Suprapubic skin (tissue), 4 donors: Measurements from ENCODE around the gene LDLRAD4. TPM values are rescaled to one million over a fixed set of nuclear protein-coding genes. Genes with fewer than 3 reads are reported as not detected.

ENCODE experiments used
- DNase-seq, 2 donors: peaks; one replicate each; pipeline ENCODE4 v3.0.0-alpha.2; 2019; ENCODE audit warnings: low spot score in 2 of 2
- H3K27ac ChIP-seq: fragments of 200-600 bp; sonication (generic); one replicate; pipeline ENCODE4 v1.5.1; 2019
- H3K27me3 ChIP-seq: fragments of 200-600 bp; sonication (generic); one replicate; pipeline ENCODE4 v1.5.1; 2019
- H3K36me3 ChIP-seq: fragments of 200-600 bp; sonication (generic); one replicate; pipeline ENCODE4 v1.5.1; 2019
- H3K4me1 ChIP-seq: fragments of 200-600 bp; sonication (generic); one replicate; pipeline ENCODE4 v1.5.1; 2019
- H3K4me3 ChIP-seq: fragments of 200-600 bp; sonication (generic); one replicate; pipeline ENCODE4 v1.5.1; 2019; ENCODE audit warnings: mild to moderate bottlenecking
- H3K9me3 ChIP-seq: fragments of 200-600 bp; sonication (generic); one replicate; pipeline ENCODE4 v1.5.1; 2019
- CTCF ChIP-seq, 2 donors: fragments of 200-600 bp in 1 of 2; fragments of 450-650 bp in 1 of 2; sonication (generic) in 1 of 2; IDR thresholded peaks; one replicate each; pipeline ENCODE4 v1.5.1; 2016 to 2019; ENCODE audit warnings: antibody characterized with exemption in 2 of 2, mild to moderate bottlenecking in 1 of 2, moderate library complexity in 1 of 2
- EP300 ChIP-seq: sonication (generic); formaldehyde crosslinking; IDR thresholded peaks from one replicate; pipeline ENCODE4 v1.6.1; 2017; ENCODE audit warnings: antibody characterized with exemption
- POLR2A ChIP-seq, 2 donors: fragments of 450-650 bp; IDR thresholded peaks; one replicate each; pipeline ENCODE4 v1.6.1; 2017; ENCODE audit warnings: antibody characterized with exemption in 2 of 2, mild to moderate bottlenecking in 2 of 2, moderate library complexity in 2 of 2
- POLR2AphosphoS5 ChIP-seq, 3 donors: sonication (generic); formaldehyde crosslinking; IDR thresholded peaks; one replicate each; pipeline ENCODE4 v1.6.1; 2017; ENCODE audit warnings: antibody characterized with exemption in 3 of 3
- WGBS: methylation state at CpG from one replicate; pipeline ENCODE4 v1.1.5; 2018; 5-methylcytosine and 5-hydroxymethylcytosine counted together
- total RNA-seq, 4 donors: library from RNA; depleted of rRNA; stranded (reverse); fragments of >200 nt; gene quantifications; one replicate each; pipeline ENCODE4 v1.1.0, GENCODE V29; 2016

The LDLRAD4 gene
- total RNA-seq, 4 donors from 2014 or later: 10.1 to 31.6 (median 15.1) TPM

DNA sequence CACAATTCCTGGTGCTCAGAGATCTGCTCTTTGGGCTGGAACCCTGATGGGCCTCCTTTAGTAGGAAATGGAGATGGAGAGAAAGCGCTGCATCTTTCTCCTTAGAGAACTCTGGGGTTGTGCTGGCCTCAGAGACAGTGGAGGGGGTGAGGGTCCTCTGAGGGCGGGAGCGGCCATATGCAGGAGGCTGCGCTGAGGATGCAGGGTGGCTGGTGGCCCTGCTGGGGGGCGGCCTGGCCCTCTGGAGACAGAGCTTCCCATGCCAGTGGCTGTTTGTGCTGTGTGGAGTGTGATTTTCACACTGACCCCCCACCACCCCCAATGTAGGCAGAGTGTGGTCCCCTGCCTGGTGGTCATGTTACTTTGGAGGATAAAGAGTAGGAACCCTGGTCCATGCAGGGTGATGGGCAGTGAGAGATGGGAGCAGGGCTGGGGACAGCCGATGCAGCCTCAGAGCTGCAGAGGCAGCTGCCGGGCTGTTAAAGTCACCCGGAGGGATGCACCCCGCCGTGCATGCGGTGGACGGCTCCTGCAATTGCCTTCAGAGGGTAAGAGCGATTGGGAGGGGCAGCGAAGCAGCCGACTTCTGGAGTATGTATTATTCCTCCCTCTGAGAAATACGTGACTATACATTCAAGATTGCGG, 313.2 kb downstream of the LDLRAD4 start:
- Histone ChIP-seq H3K36me3 (no peaks in the 10 kb centered on the region), H3K27me3 (no peaks in the 10 kb centered on the region), H3K9me3 (no peaks in the 10 kb centered on the region), H3K27ac (no peak overlapping the region), H3K4me3 (no peak overlapping the region), H3K4me1 (peaks cover 7% of the 10 kb centered on the region)
- no peak for TF ChIP-seq POLR2AphosphoS5 (IDR thresholded peaks at IDR 0.05)
- TF ChIP-seq CTCF (IDR thresholded peaks at IDR 0.05): no peak
- TF ChIP-seq EP300: no peak
- no peak for DNase-seq
- 92% methylated on average over 17 of the region's 17 CpGs for WGBS

GRCh38 chr18:13532406-13533075, 314.0 kb downstream of the LDLRAD4 start:
- Histone ChIP-seq H3K9me3 (no peaks in the 10 kb centered on the region), H3K27ac (no peak overlapping the region), H3K4me3 (no peak overlapping the region), H3K36me3 (no peaks in the 10 kb centered on the region), H3K27me3 (no peaks in the 10 kb centered on the region), H3K4me1 (peaks cover 7% of the 10 kb centered on the region)
- TF ChIP-seq EP300 (no peak), POLR2AphosphoS5 (IDR thresholded peaks at IDR 0.05) (no peak), POLR2A (IDR thresholded peaks at IDR 0.05) (no peak), CTCF (IDR thresholded peaks at IDR 0.05) (no peak)
- WGBS: 89% methylated on average over 14 of the region's 14 CpGs
- DNase-seq: no peak

DNA sequence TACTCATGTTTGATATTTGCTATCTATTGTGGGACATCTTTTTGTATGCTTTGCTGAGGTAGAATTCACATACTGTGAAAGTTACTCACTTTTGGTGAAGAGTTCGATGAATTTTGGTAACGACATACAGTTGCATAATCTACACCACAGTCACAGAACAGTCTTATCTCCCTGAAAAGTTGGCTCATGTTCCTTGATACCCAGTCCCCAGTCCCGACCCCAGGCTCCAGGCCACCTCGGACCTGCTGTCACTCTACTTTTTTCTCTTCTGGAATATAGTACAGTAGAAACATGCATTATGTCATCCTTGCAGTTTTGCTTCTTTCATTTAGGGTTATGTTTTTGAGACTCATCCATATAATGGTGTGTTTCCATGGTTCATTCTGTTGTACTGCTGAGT, 316.1 kb downstream of the LDLRAD4 start:
- TF ChIP-seq CTCF (IDR thresholded peaks at IDR 0.05) (no peak), POLR2AphosphoS5 (IDR thresholded peaks at IDR 0.05) (no peak), POLR2A (IDR thresholded peaks at IDR 0.05) (no peak), EP300 (no peak)
- 92% methylated on average over 4 of the region's 4 CpGs for WGBS
- Histone ChIP-seq H3K4me1 (peaks cover 16% of the 10 kb centered on the region), H3K4me3 (no peak overlapping the region), H3K27ac (no peak overlapping the region), H3K27me3 (no peaks in the 10 kb centered on the region), H3K36me3 (no peaks in the 10 kb centered on the region), H3K9me3 (no peaks in the 10 kb centered on the region)
- DNase-seq: no peak

- Histone ChIP-seq H3K36me3 (no peaks in the 10 kb centered on the region), H3K9me3 (no peaks in the 10 kb centered on the region), H3K4me1 (peaks cover 10% of the 10 kb centered on the region), H3K27ac (no peak overlapping the region), H3K27me3 (no peaks in the 10 kb centered on the region), H3K4me3 (no peak overlapping the region)
- no peak for TF ChIP-seq EP300
- TF ChIP-seq POLR2A (IDR thresholded peaks at IDR 0.05): no peak
- no peak for TF ChIP-seq POLR2AphosphoS5 (IDR thresholded peaks at IDR 0.05)
- TF ChIP-seq CTCF (IDR thresholded peaks at IDR 0.05): no peak
- no peak for DNase-seq
These were observed 318.0 kb downstream of the LDLRAD4 start for GRCh38 chr18:13536578-13536977.

- Histone ChIP-seq H3K27me3 (no peaks in the 10 kb centered on the region), H3K4me1 (peaks cover 10% of the 10 kb centered on the region), H3K9me3 (no peaks in the 10 kb centered on the region), H3K36me3 (no peaks in the 10 kb centered on the region), H3K4me3 (no peak overlapping the region), H3K27ac (no peak overlapping the region)
- TF ChIP-seq POLR2A (IDR thresholded peaks at IDR 0.05) (no peak), CTCF (IDR thresholded peaks at IDR 0.05) (no peak), EP300 (no peak)
- no peak for DNase-seq
- 97% methylated on average over 7 of the region's 7 CpGs for WGBS
These were observed 318.6 kb downstream of the LDLRAD4 start for GRCh38 chr18:13537022-13537780.
